Measurements from ENCODE around the gene SLC2A13. TPM values are rescaled to one million over a fixed set of nuclear protein-coding genes. Genes with fewer than 3 reads are reported as not detected.

Gene SLC2A13
- total and polyA plus RNA-seq, 4 donors, result 3.2 to 21.4 (median 7.4) TPM

DNA sequence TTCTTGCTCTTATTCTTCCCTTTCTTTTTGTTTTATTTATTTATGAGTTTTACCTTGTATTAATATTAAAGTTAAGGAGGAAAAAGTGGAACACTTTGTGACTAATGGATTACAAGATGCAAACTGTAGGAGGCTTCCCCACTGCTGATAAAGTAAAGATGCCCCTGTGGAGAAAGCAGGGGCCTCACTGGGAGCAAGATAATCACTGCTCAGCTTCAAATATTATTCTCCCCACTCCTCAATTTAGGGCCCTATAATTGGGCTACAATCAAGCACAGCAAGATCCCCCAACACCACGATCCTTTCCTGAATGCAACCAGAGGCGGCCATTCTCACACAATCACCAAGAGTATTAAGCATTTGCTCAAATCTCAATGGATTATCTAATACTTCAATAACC is 149.2 kb downstream of the SLC2A13 start:
- no peak overlapping the region for H3K9ac ChIP-seq (ENCODE audit: insufficient read depth in 1 of 2, low read length in 2 of 2)
- no peak overlapping the region for H3K27ac ChIP-seq (ENCODE audit: low read depth in 1 of 2, low read length in 1 of 2)
- no peak overlapping the region for H3K4me3 ChIP-seq
- H3K9me3 ChIP-seq (ENCODE audit: control insufficient read depth in 4 of 4, insufficient read depth in 3 of 4, low read length in 3 of 4), result no peaks in the 10 kb centered on the region
- TF ChIP-seq, protein P1, sequence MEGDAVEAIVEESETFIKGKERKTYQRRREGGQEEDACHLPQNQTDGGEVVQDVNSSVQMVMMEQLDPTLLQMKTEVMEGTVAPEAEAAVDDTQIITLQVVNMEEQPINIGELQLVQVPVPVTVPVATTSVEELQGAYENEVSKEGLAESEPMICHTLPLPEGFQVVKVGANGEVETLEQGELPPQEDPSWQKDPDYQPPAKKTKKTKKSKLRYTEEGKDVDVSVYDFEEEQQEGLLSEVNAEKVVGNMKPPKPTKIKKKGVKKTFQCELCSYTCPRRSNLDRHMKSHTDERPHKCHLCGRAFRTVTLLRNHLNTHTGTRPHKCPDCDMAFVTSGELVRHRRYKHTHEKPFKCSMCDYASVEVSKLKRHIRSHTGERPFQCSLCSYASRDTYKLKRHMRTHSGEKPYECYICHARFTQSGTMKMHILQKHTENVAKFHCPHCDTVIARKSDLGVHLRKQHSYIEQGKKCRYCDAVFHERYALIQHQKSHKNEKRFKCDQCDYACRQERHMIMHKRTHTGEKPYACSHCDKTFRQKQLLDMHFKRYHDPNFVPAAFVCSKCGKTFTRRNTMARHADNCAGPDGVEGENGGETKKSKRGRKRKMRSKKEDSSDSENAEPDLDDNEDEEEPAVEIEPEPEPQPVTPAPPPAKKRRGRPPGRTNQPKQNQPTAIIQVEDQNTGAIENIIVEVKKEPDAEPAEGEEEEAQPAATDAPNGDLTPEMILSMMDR (IDR thresholded peaks at IDR 0.05; ENCODE audit: control extremely low read depth, extremely low read depth), result no peak
- H3K27me3 ChIP-seq (ENCODE audit: control insufficient read depth in 3 of 3, insufficient read depth in 3 of 3, low read length in 2 of 3), result no peaks in the 10 kb centered on the region
- no peaks in the 10 kb centered on the region for H3K36me3 ChIP-seq (ENCODE audit: control insufficient read depth in 4 of 4, insufficient read depth in 4 of 4, low read length in 4 of 4)
- no peaks in the 10 kb centered on the region for H3K4me1 ChIP-seq (ENCODE audit: control insufficient read depth in 5 of 5, insufficient read depth in 5 of 5, low read length in 5 of 5)
- ATAC-seq (ENCODE audit: insufficient read depth, low FRiP score) (no peak), DNase-seq (no peak)
- 95 to 96% methylated on average over 2 of the region's 2 CpGs for WGBS, 2 donors

DNA sequence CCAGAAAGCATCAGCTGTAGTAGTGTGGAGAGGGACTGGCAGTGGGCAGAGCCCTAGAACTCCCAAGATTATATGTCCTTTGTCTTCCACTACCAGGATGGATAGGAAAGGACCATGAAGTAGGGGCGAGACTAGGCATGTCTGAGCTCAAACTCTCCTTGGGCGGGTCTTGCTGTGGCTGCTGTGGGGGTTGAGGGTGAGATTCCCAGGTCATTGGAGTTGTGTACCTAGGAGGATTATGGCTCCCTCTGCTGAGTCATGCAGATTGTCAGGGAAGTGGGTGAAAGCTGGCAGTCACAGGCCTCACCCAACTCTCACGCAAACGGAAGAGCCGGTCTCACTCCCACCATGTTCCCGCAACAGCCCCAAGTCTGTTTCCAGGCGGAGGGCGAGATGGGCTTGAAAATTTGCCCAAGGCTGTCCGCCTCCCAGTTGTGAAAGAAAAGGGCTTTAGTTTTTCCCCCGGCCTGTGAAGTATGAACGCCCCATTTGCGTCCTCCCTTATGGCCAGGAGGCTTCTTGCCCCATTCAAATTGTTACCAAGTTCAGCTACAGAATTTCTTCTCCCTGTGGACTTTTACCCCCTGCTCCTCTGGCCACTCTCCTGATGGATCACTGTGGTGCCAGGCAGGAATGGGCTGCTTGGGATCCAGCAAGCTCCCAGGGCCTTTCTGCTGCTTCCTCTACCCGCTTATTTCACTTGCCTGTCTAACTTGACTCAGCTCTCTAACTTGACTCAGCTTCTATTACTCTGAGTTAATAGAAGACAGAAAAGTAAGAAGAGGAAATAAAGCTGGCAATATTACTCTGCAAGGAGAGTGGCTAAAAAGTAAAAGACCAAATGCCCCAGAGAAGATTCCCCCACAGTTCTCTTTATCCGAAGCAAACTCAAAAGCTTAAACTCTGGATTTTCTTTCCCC is 159.3 kb downstream of the SLC2A13 start:
- Histone ChIP-seq H3K36me3 (ENCODE audit: control insufficient read depth in 4 of 4, insufficient read depth in 4 of 4, low read length in 4 of 4) (peaks cover 0 to 3% (median 0%) of the 10 kb centered on the region in 4 donors), H3K9ac (ENCODE audit: insufficient read depth in 1 of 2, low read length in 2 of 2) (no peak overlapping the region), H3K4me1 (ENCODE audit: control insufficient read depth in 5 of 5, insufficient read depth in 5 of 5, low read length in 5 of 5) (peaks cover 0 to 2% (median 0%) of the 10 kb centered on the region in 5 donors), H3K4me3 (no peak overlapping the region), H3K27me3 (ENCODE audit: control insufficient read depth in 3 of 3, insufficient read depth in 3 of 3, low read length in 2 of 3) (no peaks in the 10 kb centered on the region), H3K27ac (ENCODE audit: low read depth in 1 of 2, low read length in 1 of 2) (no peak overlapping the region), H3K9me3 (ENCODE audit: control insufficient read depth in 4 of 4, insufficient read depth in 3 of 4, low read length in 3 of 4) (no peaks in the 10 kb centered on the region)
- 95 to 98% methylated on average over 14 of the region's 14 CpGs for WGBS, 2 donors
- ATAC-seq (ENCODE audit: insufficient read depth, low FRiP score) (no peak), DNase-seq (no peak)
- TF ChIP-seq, protein P1 (IDR thresholded peaks at IDR 0.05; ENCODE audit: control extremely low read depth, extremely low read depth), result no peak

DNA sequence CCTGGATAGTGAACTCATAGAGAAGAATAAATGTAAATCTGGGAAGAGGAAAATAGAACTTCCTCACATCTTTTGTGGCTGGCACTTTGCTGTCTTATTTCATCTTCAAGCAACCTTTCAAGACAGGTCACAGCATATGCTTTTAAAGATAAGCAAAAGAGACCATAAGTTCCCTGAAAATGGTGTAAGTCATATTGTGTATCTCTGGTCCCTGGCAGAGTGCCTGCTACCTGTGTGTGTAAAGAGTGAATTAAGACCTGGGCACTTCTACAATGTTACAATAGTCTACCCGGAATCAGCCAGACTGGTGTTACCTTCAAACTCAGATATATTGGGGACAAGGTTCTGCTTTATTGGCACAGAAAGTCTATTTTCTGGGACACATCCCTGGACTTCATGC is 168.8 kb downstream of the SLC2A13 start:
- no peaks in the 10 kb centered on the region for H3K36me3 ChIP-seq (ENCODE audit: control insufficient read depth in 4 of 4, insufficient read depth in 4 of 4, low read length in 4 of 4)
- no peak overlapping the region for H3K4me3 ChIP-seq
- DNase-seq (no peak), ATAC-seq (ENCODE audit: insufficient read depth, low FRiP score) (no peak)
- no peaks in the 10 kb centered on the region for H3K27me3 ChIP-seq (ENCODE audit: control insufficient read depth in 3 of 3, insufficient read depth in 3 of 3, low read length in 2 of 3)
- H3K4me1 ChIP-seq (ENCODE audit: control insufficient read depth in 5 of 5, insufficient read depth in 5 of 5, low read length in 5 of 5), result peaks cover 0 to 2% (median 0%) of the 10 kb centered on the region in 5 donors
- H3K9ac ChIP-seq (ENCODE audit: insufficient read depth in 1 of 2, low read length in 2 of 2), result no peak overlapping the region
- 93 to 94% methylated on average over 1 of the region's 1 CpG for WGBS, 2 donors
- H3K9me3 ChIP-seq (ENCODE audit: control insufficient read depth in 4 of 4, insufficient read depth in 3 of 4, low read length in 3 of 4), result no peaks in the 10 kb centered on the region
- TF ChIP-seq, protein P1 (IDR thresholded peaks at IDR 0.05; ENCODE audit: control extremely low read depth, extremely low read depth), result no peak
- H3K27ac ChIP-seq (ENCODE audit: low read depth in 1 of 2, low read length in 1 of 2), result no peak overlapping the region

Data from lung (tissue), 12 donors.